Hematopoietic multipotent progenitor cell treated with erythropoietin and hydrocortisone succinate and interleukin-3 and kit ligand, for 8 days (in vitro differentiated cells): ENCODE results near the gene IRAK2.
"Not testable (repeated sequence)": the region's sequence is repeated elsewhere in the genome, so short reads cannot be mapped to it uniquely, and the experiment has no call there.

Source experiments
- DNase-seq: peaks from one replicate; pipeline ENCODE4 v3.0.0-alpha.2; 2015

The IRAK2 gene

GRCh38 chr3:10259798-10260197, 95.1 kb downstream of the IRAK2 start:
- DNase-seq = no peak

GRCh38 chr3:10260211-10260701, 95.5 kb downstream of the IRAK2 start:
- no peak for DNase-seq

- no peak for DNase-seq
These were observed 97.3 kb downstream of the IRAK2 start for GRCh38 chr3:10262027-10262426.

- peak; percentile 58 for DNase-seq
These were observed 99.1 kb downstream of the IRAK2 start for GRCh38 chr3:10263646-10264363.

- no peak for DNase-seq
These were observed 101.1 kb downstream of the IRAK2 start for GRCh38 chr3:10265833-10266232.

- DNase-seq = not testable (repeated sequence)
These were observed 102.2 kb downstream of the IRAK2 start for GRCh38 chr3:10266936-10267335.

GRCh38 chr3:10268116-10268515, 103.4 kb downstream of the IRAK2 start:
- no peak for DNase-seq

GRCh38 chr3:10268930-10269329, 104.2 kb downstream of the IRAK2 start:
- no peak for DNase-seq

- DNase-seq = no peak
These were observed 104.7 kb downstream of the IRAK2 start for GRCh38 chr3:10269443-10269842.

GRCh38 chr3:10272476-10272875, 107.8 kb downstream of the IRAK2 start:
- not testable (repeated sequence) for DNase-seq

GRCh38 chr3:10272977-10273376, 108.3 kb downstream of the IRAK2 start:
- DNase-seq = no peak

- no peak for DNase-seq
These were observed 109.1 kb downstream of the IRAK2 start for GRCh38 chr3:10273702-10274305.

- no peak for DNase-seq
These were observed 109.9 kb downstream of the IRAK2 start for GRCh38 chr3:10274601-10275000.

- no peak for DNase-seq
These were observed 112.5 kb downstream of the IRAK2 start for GRCh38 chr3:10277115-10277625.

GRCh38 chr3:10278501-10278900, 113.8 kb downstream of the IRAK2 start:
- DNase-seq = no peak

GRCh38 chr3:10279384-10280176, 114.9 kb downstream of the IRAK2 start:
- DNase-seq = peak; percentile 56

- DNase-seq = no peak
These were observed 115.4 kb downstream of the IRAK2 start for GRCh38 chr3:10280177-10280529.

- no peak for DNase-seq
These were observed 115.9 kb downstream of the IRAK2 start for GRCh38 chr3:10280571-10280970.

- DNase-seq = no peak
These were observed 117.2 kb downstream of the IRAK2 start for GRCh38 chr3:10281951-10282350.

- peak; percentile 64 for DNase-seq
These were observed 118.9 kb downstream of the IRAK2 start for GRCh38 chr3:10283638-10284037.

GRCh38 chr3:10284496-10284895, 119.8 kb downstream of the IRAK2 start:
- no peak for DNase-seq

GRCh38 chr3:10285272-10286132, 120.8 kb downstream of the IRAK2 start:
- no peak for DNase-seq

GRCh38 chr3:10286133-10286524, 121.4 kb downstream of the IRAK2 start:
- no peak for DNase-seq
